ENCODE measurements around the gene UNC13A. TPM values are rescaled to one million over a fixed set of nuclear protein-coding genes. Genes with fewer than 3 reads are reported as not detected.

The UNC13A gene
- total RNA-seq, 1 experiment from 2014 or later: 22.2 TPM

DNA sequence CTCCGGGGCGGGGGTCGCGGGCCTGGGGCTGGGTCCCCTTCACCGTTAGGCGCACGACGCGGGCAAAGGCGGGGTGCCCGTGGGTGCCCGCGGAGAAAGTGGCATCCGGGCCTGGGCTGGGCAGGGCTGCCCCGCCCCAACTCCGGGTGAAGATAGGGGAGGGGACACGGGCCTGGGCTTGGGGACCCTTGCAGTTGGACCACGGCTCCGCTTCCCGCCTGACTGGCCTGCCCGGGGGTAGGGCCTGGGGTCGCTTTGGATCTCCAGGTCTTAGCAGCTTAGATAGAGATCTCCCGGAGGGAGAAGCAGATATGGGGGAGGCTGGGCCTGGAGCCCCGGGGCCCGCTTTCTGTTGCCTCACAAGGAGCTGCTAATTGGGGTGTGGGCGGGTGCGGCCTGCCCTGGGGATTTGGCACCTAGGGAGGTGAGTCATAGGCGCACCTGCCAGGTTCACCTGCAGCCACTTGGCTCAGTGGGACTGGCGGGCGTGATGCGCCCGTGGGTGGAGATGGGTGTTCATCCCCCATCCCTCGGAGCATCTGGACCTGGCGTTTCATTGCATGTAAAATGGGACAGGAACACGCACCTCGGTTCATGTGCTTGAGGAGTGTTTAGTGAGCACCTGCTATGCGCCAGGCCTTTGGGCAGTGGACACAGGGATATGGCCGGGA is 31.7 kb upstream of the UNC13A start:
- peaks cover 22 to 30% of the 10 kb centered on the region in 2 experiments for H3K4me1 Mint-ChIP-seq
- Histone ChIP-seq H2AK5ac (ENCODE audit: insufficient read length, low read length) (no peak overlapping the region), H3K27ac (ENCODE audit: insufficient read length, low read depth, low read length) (no peak overlapping the region), H3K79me1 (ENCODE audit: insufficient read depth, low read depth, low read length, poor library complexity, severe bottlenecking) (peaks cover 14% of the 10 kb centered on the region), H3K4me1 (ENCODE audit: insufficient read depth, low read length) (peaks cover 7% of the 10 kb centered on the region), H3K4me2 (ENCODE audit: insufficient read depth, insufficient read length, low read length) (peak overlapping the region; percentile 95), H2BK5ac (ENCODE audit: insufficient read length, low read length) (no peak overlapping the region), H2BK120ac (ENCODE audit: low read depth, low read length, poor library complexity, severe bottlenecking) (no peak overlapping the region), H3T11ph (ENCODE audit: low read length) (no peak overlapping the region), H2BK20ac (ENCODE audit: low read depth, low read length, poor library complexity, severe bottlenecking) (no peak overlapping the region), H3K23ac (ENCODE audit: insufficient read length, low read depth, low read length) (no peak overlapping the region), H3K56ac (ENCODE audit: insufficient read length, low read depth, low read length) (no peak overlapping the region), H3K27me3 (ENCODE audit: insufficient read depth, low read length) (no peaks in the 10 kb centered on the region), H2AFZ (ENCODE audit: low read length) (no peak overlapping the region), H3K79me2 (ENCODE audit: insufficient read depth, low read length) (peaks cover 14% of the 10 kb centered on the region; the same call in 1 of the 2 replicates), H4K8ac (replicated peaks; ENCODE audit: insufficient read length, low read depth, low read length) (no peak overlapping the region), H4K20me1 (ENCODE audit: control insufficient read depth, insufficient read depth, insufficient read length) (no peaks in the 10 kb centered on the region), H3K9me3 (ENCODE audit: control insufficient read depth, low read depth, low read length) (no peaks in the 10 kb centered on the region), H2BK12ac (ENCODE audit: insufficient read length, low read depth, low read length) (no peak overlapping the region), H3K14ac (ENCODE audit: insufficient read depth, low read length) (peak overlapping the region; percentile 13; the same call in 1 of the 2 replicates), H4K91ac (ENCODE audit: insufficient read length, low read depth, low read length) (no peak overlapping the region), H3K9ac (ENCODE audit: extremely low read depth, insufficient read length, low read length) (peak overlapping the region; percentile 45), H3K4ac (ENCODE audit: low read depth, low read length) (no peak overlapping the region), H3K23me2 (ENCODE audit: insufficient read length, low read depth, low read length, poor library complexity, severe bottlenecking) (peaks cover 6% of the 10 kb centered on the region), H3K18ac (ENCODE audit: insufficient read length, low read depth, low read length) (no peak overlapping the region), H4K5ac (ENCODE audit: insufficient read length, low read depth, low read length) (no peak overlapping the region), H2BK15ac (ENCODE audit: low read depth, low read length) (no peak overlapping the region)
- H3K27me3 Mint-ChIP-seq (ENCODE audit: low read depth): no peaks in the 10 kb centered on the region
- no peak for DNase-seq
- H3K36me3 Mint-ChIP-seq (ENCODE audit: insufficient read depth in 1 of 3, low read depth in 3 of 3): peaks cover 18 to 37% (median 31%) of the 10 kb centered on the region in 3 experiments; a peak in 6 of 7 replicates
- H3K9me3 Mint-ChIP-seq: no peaks in the 10 kb centered on the region; a peak in 1 of 5 replicates
- no CpG with 5 or more reads among the region's 38 CpGs for WGBS (ENCODE audit: extremely low coverage, insufficient read length, low lambda C conversion rate)
- H3K4me3 Mint-ChIP-seq: peak overlapping the region; percentile 82 to 85
- TF ChIP-seq, protein P1, sequence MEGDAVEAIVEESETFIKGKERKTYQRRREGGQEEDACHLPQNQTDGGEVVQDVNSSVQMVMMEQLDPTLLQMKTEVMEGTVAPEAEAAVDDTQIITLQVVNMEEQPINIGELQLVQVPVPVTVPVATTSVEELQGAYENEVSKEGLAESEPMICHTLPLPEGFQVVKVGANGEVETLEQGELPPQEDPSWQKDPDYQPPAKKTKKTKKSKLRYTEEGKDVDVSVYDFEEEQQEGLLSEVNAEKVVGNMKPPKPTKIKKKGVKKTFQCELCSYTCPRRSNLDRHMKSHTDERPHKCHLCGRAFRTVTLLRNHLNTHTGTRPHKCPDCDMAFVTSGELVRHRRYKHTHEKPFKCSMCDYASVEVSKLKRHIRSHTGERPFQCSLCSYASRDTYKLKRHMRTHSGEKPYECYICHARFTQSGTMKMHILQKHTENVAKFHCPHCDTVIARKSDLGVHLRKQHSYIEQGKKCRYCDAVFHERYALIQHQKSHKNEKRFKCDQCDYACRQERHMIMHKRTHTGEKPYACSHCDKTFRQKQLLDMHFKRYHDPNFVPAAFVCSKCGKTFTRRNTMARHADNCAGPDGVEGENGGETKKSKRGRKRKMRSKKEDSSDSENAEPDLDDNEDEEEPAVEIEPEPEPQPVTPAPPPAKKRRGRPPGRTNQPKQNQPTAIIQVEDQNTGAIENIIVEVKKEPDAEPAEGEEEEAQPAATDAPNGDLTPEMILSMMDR (conservative IDR thresholded peaks at IDR 0.05): no peak
- H3K27ac Mint-ChIP-seq: peak overlapping the region in 2 of 3 experiments; percentile 32 to 93; a peak in 4 of 7 replicates

Measured in H9 (cell line).